Measurements from ENCODE around the gene METTL25.

The METTL25 gene, protein sequence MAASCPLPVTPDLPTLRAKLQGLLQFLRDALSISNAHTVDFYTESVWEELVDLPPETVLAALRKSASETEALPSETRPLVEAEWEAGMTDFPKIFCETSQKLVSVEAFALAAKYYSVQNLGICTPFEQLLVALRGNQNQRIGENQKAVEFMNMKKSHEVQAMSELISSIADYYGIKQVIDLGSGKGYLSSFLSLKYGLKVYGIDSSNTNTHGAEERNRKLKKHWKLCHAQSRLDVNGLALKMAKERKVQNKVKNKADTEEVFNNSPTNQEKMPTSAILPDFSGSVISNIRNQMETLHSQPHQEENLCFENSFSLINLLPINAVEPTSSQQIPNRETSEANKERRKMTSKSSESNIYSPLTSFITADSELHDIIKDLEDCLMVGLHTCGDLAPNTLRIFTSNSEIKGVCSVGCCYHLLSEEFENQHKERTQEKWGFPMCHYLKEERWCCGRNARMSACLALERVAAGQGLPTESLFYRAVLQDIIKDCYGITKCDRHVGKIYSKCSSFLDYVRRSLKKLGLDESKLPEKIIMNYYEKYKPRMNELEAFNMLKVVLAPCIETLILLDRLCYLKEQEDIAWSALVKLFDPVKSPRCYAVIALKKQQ

DNA sequence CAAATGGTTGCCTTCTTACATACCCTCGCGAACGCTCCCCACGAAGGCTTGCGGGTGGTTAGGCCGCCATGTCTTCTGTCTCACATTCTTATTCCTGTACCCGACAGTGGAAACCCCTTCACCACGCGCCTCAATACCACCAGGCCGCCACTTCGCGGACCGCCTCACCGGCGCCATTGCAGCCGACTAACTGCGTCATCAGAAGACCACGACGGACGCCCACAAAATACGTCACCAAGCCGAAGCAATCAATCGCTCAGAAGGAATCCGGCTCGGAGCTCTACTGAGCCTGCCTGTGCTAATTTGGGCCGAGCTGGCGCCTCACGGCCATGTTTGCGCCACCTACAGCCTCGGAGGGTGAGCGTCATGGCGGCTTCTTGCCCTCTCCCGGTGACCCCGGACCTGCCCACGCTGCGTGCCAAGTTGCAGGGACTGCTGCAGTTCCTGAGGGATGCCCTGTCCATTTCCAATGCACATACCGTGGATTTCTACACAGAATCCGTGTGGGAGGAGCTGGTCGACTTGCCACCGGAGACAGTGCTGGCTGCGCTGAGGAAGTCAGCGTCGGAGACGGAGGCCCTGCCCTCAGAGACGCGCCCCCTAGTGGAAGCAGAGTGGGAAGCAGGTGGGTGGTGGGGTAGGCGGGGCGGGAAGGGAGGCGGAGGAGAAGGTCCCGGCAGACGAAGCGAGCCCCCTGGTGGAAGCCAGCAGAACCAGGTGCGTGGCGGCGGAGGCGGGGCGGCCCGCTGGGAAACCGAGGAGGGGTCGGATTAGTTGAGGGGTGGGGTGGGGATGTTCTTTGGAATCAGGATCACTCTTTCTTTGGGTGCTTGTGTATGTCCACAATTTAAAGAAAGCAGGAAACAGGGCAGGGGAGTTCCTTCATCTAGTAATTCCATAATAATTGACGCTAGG is at the start of gene METTL25, which contains the start of gene CCDC59:
Gene METTL25, plus strand, starts transcription at position 330 of the 915 bp plus-strand sequence. Its CDS starts 37 bp downstream, at position 367.
Gene CCDC59, minus strand, starts transcription at position 188 of the 915 bp plus-strand sequence. Its CDS starts 11 bp downstream, at position 177.
- H3K27ac ChIP-seq: peak within 1 kb of the TSS; percentile 93
- peak within 1 kb of the TSS; percentile 82 for H3K4me3 ChIP-seq (ENCODE audit: low read depth, low read length)
- TF ChIP-seq CTCF (IDR thresholded peaks at IDR 0.05): peak; percentile 99
- H3K27me3 ChIP-seq (ENCODE audit: control insufficient read depth, insufficient read depth, low read length): no peaks in the 10 kb centered on the region
- peaks cover 13% of the 10 kb centered on the region for H3K4me1 ChIP-seq
- peak within 1 kb of the TSS; percentile 90 for H3K4me2 ChIP-seq (ENCODE audit: low read length)
- H3K79me2 ChIP-seq: peaks cover 10% of the 10 kb centered on the region
- no peaks in the 10 kb centered on the region for H3K9me3 ChIP-seq (ENCODE audit: control insufficient read depth, low read length)
- H3K9ac ChIP-seq: peak within 1 kb of the TSS; percentile 49
- peak within 1 kb of the TSS; percentile 76 for H2AFZ ChIP-seq
- no peaks in the 10 kb centered on the region for H3K36me3 ChIP-seq (ENCODE audit: control insufficient read depth, insufficient read depth, low read length)

- Histone ChIP-seq H3K9me3 (ENCODE audit: control insufficient read depth, low read length) (no peaks in the 10 kb centered on the region), H3K9ac (no peak overlapping the region), H3K27ac (no peak overlapping the region), H2AFZ (no peak overlapping the region), H3K27me3 (ENCODE audit: control insufficient read depth, insufficient read depth, low read length) (no peaks in the 10 kb centered on the region), H3K79me2 (no peaks in the 10 kb centered on the region), H3K4me2 (ENCODE audit: low read length) (no peak overlapping the region), H3K36me3 (ENCODE audit: control insufficient read depth, insufficient read depth, low read length) (no peaks in the 10 kb centered on the region), H3K4me1 (no peaks in the 10 kb centered on the region), H3K4me3 (ENCODE audit: low read depth, low read length) (no peak overlapping the region)
- no peak for TF ChIP-seq CTCF (IDR thresholded peaks at IDR 0.05)
Observed at GRCh38 chr12:82314406-82314892, 43.9 kb upstream of the METTL25 start.

GRCh38 chr12:82319276-82319675 is 39.1 kb upstream of the METTL25 start:
- Histone ChIP-seq H3K36me3 (ENCODE audit: control insufficient read depth, insufficient read depth, low read length) (no peaks in the 10 kb centered on the region), H3K9ac (no peak overlapping the region), H3K79me2 (no peaks in the 10 kb centered on the region), H3K9me3 (ENCODE audit: control insufficient read depth, low read length) (no peaks in the 10 kb centered on the region), H3K4me2 (ENCODE audit: low read length) (no peak overlapping the region), H3K27ac (no peak overlapping the region), H3K27me3 (ENCODE audit: control insufficient read depth, insufficient read depth, low read length) (no peaks in the 10 kb centered on the region), H3K4me3 (ENCODE audit: low read depth, low read length) (no peak overlapping the region), H2AFZ (no peak overlapping the region), H3K4me1 (no peaks in the 10 kb centered on the region)
- no peak for TF ChIP-seq CTCF (IDR thresholded peaks at IDR 0.05)

DNA sequence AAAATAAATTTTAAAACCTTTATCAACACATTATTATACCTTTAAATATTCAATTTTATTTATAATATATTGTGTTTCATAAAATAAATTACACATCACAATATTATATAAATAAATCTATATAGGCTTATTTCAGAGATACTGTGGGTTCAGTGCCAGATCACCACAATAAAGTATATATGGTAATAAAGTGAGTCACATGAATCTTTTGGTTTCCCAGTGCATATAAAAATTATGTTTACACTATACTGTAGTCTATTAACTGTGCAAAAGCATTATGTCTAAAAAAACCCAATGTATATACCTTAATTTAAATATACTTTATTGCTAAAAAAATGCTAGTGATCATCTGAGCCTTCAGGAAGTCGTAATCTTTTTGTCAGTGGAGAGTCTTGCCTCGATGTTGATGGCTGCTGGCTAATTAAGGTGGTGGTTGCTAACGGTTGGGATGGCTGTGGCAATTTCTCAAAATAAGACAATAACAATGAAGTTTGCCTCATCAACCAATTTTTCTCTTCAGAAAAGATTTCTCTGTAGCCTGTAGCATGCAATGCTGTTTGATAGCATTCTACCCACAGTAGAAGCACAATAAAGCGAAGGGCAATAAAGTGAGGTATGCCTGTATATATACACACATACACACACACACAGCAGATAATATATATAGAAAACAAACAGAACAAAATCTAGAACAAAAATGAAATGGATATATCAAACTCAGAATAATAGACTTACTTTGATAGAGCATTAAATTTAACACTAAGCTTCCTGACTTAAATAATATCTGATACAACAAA is 32.6 kb upstream of the METTL25 start:
- no peak overlapping the region for H3K4me2 ChIP-seq (ENCODE audit: low read length)
- H3K27ac ChIP-seq: no peak overlapping the region
- H3K9ac ChIP-seq: no peak overlapping the region
- H3K27me3 ChIP-seq (ENCODE audit: control insufficient read depth, insufficient read depth, low read length): no peaks in the 10 kb centered on the region
- H3K4me1 ChIP-seq: no peaks in the 10 kb centered on the region
- H3K9me3 ChIP-seq (ENCODE audit: control insufficient read depth, low read length): no peaks in the 10 kb centered on the region
- H3K4me3 ChIP-seq (ENCODE audit: low read depth, low read length): no peak overlapping the region
- no peak overlapping the region for H2AFZ ChIP-seq
- TF ChIP-seq CTCF (IDR thresholded peaks at IDR 0.05): no peak
- no peaks in the 10 kb centered on the region for H3K79me2 ChIP-seq
- no peaks in the 10 kb centered on the region for H3K36me3 ChIP-seq (ENCODE audit: control insufficient read depth, insufficient read depth, low read length)

All from parathyroid adenoma (tissue), 2 donors.